Measurements from ENCODE around the gene KIF26B.

DNA sequence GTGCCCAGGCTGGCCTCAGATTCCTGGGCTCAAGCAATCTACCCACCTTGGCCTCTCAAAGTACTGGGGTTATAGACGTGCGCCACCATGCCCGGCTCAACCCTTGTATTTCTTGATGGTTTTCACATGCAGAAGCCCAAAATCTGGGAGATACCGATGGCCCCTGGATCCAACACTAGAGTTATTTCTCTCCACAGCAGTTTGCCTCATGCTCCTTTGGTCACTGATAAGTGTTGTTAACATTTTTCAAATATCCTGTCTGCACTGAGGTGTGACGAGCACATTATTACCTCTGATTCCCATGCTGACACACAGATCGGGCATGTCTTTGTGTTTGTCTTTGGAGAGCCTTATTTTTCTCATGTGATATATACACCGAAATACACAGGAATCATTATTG is 107.0 kb downstream of the KIF26B start:
- TF ChIP-seq POLR2A (IDR thresholded peaks at IDR 0.05; ENCODE audit: low read depth, low read length) (no peak), ZBED1 (IDR thresholded peaks at IDR 0.05; ENCODE audit: borderline replicate concordance) (no peak), BHLHE40 (IDR thresholded peaks at IDR 0.05; ENCODE audit: borderline replicate concordance in 1 of 2, low read depth in 2 of 2, low read length in 1 of 2) (no peak), POLR2AphosphoS5 (IDR thresholded peaks at IDR 0.05; ENCODE audit: low read length) (no peak), NFYA (IDR thresholded peaks at IDR 0.05; ENCODE audit: borderline replicate concordance, low read depth, low read length) (no peak), FOXM1 (IDR thresholded peaks at IDR 0.05; ENCODE audit: low read depth, low read length) (no peak), SRF (IDR thresholded peaks at IDR 0.05; ENCODE audit: low read depth in 2 of 2, low read length in 2 of 2) (no peak), HDAC6 (IDR thresholded peaks at IDR 0.05; ENCODE audit: unreplicated experiment) (no peak), ZNF24 (IDR thresholded peaks at IDR 0.05) (no peak), SREBF1 (IDR thresholded peaks at IDR 0.05; ENCODE audit: low read length) (no peak)
- TF ChIP-seq, protein P1, sequence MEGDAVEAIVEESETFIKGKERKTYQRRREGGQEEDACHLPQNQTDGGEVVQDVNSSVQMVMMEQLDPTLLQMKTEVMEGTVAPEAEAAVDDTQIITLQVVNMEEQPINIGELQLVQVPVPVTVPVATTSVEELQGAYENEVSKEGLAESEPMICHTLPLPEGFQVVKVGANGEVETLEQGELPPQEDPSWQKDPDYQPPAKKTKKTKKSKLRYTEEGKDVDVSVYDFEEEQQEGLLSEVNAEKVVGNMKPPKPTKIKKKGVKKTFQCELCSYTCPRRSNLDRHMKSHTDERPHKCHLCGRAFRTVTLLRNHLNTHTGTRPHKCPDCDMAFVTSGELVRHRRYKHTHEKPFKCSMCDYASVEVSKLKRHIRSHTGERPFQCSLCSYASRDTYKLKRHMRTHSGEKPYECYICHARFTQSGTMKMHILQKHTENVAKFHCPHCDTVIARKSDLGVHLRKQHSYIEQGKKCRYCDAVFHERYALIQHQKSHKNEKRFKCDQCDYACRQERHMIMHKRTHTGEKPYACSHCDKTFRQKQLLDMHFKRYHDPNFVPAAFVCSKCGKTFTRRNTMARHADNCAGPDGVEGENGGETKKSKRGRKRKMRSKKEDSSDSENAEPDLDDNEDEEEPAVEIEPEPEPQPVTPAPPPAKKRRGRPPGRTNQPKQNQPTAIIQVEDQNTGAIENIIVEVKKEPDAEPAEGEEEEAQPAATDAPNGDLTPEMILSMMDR (IDR thresholded peaks at IDR 0.05 in 2 of 3, conservative IDR thresholded peaks at IDR 0.05 in 1 of 3; ENCODE audit: control insufficient read depth in 2 of 3, extremely low read depth in 1 of 3, insufficient read depth in 1 of 3, low read depth in 3 of 3, low read length in 3 of 3): no peak
- TF ChIP-seq, protein P2, sequence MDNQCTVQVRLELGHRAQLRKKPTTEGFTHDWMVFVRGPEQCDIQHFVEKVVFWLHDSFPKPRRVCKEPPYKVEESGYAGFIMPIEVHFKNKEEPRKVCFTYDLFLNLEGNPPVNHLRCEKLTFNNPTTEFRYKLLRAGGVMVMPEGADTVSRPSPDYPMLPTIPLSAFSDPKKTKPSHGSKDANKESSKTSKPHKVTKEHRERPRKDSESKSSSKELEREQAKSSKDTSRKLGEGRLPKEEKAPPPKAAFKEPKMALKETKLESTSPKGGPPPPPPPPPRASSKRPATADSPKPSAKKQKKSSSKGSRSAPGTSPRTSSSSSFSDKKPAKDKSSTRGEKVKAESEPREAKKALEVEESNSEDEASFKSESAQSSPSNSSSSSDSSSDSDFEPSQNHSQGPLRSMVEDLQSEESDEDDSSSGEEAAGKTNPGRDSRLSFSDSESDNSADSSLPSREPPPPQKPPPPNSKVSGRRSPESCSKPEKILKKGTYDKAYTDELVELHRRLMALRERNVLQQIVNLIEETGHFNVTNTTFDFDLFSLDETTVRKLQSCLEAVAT (IDR thresholded peaks at IDR 0.05): no peak
